HEK293 (cell line): ENCODE data around the gene KRT82.

ENCODE experiments used
- IKZF3 ChIP-seq: fragments of 450-650 bp; IDR thresholded peaks from 2 replicates; pipeline ENCODE4 v1.5.0; 2018; ENCODE audit warnings: missing biosample characterization, mild to moderate bottlenecking, missing genetic modification characterization, moderate library complexity
- KLF8 ChIP-seq: fragments of 450-650 bp; formaldehyde crosslinking; IDR thresholded peaks from 2 replicates; pipeline ENCODE4 v1.5.1; 2016; ENCODE audit warnings: missing biosample characterization, missing genetic modification characterization
- SP2 ChIP-seq: fragments of 450-650 bp; formaldehyde crosslinking; IDR thresholded peaks from 2 replicates; pipeline ENCODE4 v1.5.1; 2016; ENCODE audit warnings: missing biosample characterization, missing genetic modification characterization
- ZNF221 ChIP-seq: fragments of 450-650 bp; formaldehyde crosslinking; IDR thresholded peaks from 2 replicates; pipeline ENCODE4 v1.5.1; 2017; ENCODE audit warnings: missing biosample characterization, missing genetic modification characterization, borderline replicate concordance
- ZNF223 ChIP-seq: fragments of 450-650 bp; formaldehyde crosslinking; IDR thresholded peaks from 2 replicates; pipeline ENCODE4 v1.5.1; 2016; ENCODE audit warnings: missing biosample characterization, missing genetic modification characterization
- ZNF302 ChIP-seq: fragments of 450-650 bp; formaldehyde crosslinking; IDR thresholded peaks from 2 replicates; pipeline ENCODE4 v1.5.1; 2016; ENCODE audit warnings: missing biosample characterization, missing genetic modification characterization, low read depth
- TF ChIP-seq, protein P1 (sequence below): fragments of 450-650 bp; formaldehyde crosslinking; IDR thresholded peaks from 2 replicates; pipeline ENCODE4 v1.5.1; 2016; ENCODE audit warnings: missing biosample characterization, missing genetic modification characterization
- TF ChIP-seq, protein P2 (sequence below): fragments of 450-650 bp; formaldehyde crosslinking; IDR thresholded peaks from 2 replicates; pipeline ENCODE4 v1.5.1; 2016; ENCODE audit warnings: missing biosample characterization, missing genetic modification characterization, low read depth
- TF ChIP-seq, protein P3 (sequence below): fragments of 450-650 bp; formaldehyde crosslinking; IDR thresholded peaks from 2 replicates; pipeline ENCODE4 v1.5.1; 2016; ENCODE audit warnings: missing biosample characterization, missing genetic modification characterization

DNA sequence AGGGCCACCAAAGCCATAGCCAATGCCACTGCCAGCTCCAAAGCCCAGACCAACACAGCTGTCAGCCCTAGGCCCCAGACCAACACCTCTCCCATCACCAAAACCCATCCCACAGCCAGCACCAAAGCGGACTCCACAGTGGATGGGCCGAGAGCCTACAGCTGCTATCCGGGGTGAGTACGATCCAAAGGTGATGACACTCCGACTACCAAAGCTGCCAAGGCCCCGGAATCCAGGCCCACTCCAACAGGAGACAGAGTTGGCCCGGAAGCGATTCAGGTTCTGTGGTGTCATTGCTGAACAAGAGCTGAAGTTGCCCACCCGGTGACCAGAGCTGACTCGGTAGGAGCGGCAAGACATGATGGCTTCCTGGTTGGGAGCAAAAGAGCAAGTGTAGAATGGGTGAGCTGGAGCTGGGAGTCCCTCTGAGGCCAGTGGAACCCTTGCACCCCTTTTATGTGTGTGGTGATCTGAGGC lies 20.9 kb downstream of the KRT82 start, which contains the start of gene KRT84:
- TF ChIP-seq ZNF221 (no peak), IKZF3 (tag by site-specific recombination) (no peak), SP2 (tag by site-specific recombination) (no peak), ZNF302 (tag by site-specific recombination) (no peak), KLF8 (no peak), ZNF223 (tag by site-specific recombination) (no peak)
- TF ChIP-seq, protein P1, sequence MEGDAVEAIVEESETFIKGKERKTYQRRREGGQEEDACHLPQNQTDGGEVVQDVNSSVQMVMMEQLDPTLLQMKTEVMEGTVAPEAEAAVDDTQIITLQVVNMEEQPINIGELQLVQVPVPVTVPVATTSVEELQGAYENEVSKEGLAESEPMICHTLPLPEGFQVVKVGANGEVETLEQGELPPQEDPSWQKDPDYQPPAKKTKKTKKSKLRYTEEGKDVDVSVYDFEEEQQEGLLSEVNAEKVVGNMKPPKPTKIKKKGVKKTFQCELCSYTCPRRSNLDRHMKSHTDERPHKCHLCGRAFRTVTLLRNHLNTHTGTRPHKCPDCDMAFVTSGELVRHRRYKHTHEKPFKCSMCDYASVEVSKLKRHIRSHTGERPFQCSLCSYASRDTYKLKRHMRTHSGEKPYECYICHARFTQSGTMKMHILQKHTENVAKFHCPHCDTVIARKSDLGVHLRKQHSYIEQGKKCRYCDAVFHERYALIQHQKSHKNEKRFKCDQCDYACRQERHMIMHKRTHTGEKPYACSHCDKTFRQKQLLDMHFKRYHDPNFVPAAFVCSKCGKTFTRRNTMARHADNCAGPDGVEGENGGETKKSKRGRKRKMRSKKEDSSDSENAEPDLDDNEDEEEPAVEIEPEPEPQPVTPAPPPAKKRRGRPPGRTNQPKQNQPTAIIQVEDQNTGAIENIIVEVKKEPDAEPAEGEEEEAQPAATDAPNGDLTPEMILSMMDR: no peak
- TF ChIP-seq, protein P2, sequence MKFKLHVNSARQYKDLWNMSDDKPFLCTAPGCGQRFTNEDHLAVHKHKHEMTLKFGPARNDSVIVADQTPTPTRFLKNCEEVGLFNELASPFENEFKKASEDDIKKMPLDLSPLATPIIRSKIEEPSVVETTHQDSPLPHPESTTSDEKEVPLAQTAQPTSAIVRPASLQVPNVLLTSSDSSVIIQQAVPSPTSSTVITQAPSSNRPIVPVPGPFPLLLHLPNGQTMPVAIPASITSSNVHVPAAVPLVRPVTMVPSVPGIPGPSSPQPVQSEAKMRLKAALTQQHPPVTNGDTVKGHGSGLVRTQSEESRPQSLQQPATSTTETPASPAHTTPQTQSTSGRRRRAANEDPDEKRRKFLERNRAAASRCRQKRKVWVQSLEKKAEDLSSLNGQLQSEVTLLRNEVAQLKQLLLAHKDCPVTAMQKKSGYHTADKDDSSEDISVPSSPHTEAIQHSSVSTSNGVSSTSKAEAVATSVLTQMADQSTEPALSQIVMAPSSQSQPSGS (tag by site-specific recombination): no peak
- TF ChIP-seq, protein P3, sequence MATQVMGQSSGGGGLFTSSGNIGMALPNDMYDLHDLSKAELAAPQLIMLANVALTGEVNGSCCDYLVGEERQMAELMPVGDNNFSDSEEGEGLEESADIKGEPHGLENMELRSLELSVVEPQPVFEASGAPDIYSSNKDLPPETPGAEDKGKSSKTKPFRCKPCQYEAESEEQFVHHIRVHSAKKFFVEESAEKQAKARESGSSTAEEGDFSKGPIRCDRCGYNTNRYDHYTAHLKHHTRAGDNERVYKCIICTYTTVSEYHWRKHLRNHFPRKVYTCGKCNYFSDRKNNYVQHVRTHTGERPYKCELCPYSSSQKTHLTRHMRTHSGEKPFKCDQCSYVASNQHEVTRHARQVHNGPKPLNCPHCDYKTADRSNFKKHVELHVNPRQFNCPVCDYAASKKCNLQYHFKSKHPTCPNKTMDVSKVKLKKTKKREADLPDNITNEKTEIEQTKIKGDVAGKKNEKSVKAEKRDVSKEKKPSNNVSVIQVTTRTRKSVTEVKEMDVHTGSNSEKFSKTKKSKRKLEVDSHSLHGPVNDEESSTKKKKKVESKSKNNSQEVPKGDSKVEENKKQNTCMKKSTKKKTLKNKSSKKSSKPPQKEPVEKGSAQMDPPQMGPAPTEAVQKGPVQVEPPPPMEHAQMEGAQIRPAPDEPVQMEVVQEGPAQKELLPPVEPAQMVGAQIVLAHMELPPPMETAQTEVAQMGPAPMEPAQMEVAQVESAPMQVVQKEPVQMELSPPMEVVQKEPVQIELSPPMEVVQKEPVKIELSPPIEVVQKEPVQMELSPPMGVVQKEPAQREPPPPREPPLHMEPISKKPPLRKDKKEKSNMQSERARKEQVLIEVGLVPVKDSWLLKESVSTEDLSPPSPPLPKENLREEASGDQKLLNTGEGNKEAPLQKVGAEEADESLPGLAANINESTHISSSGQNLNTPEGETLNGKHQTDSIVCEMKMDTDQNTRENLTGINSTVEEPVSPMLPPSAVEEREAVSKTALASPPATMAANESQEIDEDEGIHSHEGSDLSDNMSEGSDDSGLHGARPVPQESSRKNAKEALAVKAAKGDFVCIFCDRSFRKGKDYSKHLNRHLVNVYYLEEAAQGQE (tag by site-specific recombination): no peak
